ENCODE data around the gene LMOD1. TPM values are rescaled to one million over a fixed set of nuclear protein-coding genes. Genes with fewer than 3 reads are reported as not detected.
"Not testable (repeated sequence)": the region's sequence is repeated elsewhere in the genome, so short reads cannot be mapped to it uniquely, and the experiment has no call there.

Gene LMOD1
- polyA plus RNA-seq, 1 donor: 3.9 TPM

DNA sequence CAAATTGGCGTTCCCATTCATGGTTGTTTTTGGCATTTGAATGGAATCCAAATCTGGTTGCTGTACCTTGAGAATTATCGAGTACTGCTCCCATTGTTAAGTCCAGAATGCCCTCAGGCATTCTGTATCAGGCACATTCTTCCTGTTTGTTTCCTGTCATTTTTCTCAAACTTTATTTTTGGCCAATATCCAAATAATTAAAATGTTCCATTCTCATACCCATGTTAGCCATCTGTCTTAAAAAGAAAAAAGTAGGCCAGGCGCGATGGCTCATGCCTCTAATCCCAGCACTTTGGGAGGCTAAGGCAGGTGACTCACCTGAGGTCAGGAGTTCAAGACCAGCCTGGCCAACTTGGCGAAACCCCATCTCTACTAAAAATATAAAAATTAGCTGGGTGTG, 86.9 kb downstream of the LMOD1 start:
- DNase-seq: no peak

DNA sequence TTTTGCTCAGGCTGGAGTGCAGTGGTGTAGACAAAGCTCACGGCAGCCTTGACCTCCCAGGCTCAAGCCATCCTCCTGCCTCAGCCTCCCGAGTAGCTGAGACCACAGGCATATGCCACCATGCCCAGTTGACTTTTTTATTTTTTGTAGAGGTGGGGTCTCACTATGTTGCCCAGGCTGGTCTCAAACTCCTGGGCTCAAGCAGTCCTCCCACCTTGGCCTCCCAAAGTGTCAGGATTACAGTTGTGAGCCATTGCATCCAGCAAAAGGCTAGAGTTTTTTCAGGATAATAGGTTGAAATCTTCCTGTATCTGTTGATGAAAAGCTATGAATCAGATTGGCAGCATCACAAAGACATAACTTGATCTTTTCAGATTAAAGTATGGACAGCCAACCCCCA, 89.6 kb downstream of the LMOD1 start:
- DNase-seq: not testable (repeated sequence)

DNA sequence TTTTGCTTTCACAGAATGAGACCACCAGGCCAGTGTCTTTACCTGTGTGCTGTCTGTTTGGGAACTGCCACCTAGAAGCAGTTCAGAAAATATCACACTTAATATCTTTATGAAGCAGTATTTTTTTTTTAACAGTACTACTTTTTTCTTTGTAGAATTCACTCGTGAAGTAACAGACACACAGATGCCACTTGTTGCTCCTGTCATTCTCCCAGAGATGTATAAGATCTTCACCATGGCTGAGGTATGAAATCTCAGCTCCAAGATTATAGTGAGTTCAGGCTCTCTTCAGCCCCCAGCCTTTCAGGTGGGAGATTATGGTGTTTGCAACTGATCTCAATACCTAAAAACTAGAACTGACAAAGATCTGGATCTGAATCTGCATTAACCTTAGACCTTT, 94.4 kb downstream of the LMOD1 start:
- DNase-seq: no peak

DNA sequence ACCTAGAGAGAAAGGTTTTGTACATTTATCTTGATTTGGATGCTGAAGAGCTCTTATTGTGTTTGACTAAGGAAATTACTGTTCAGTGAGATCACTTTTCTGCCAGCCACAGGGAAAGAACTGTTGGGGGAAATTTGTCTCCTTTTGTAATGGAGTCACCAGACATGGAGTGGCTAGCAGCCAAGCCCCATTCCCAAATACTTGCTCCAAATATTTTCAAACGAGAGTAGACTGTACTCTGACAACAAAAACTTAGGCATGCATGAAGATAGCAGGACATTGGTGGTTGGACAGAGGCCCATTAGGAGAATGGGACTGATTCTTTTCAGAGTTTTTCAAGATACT, 96.3 kb downstream of the LMOD1 start:
- no peak for DNase-seq

DNA sequence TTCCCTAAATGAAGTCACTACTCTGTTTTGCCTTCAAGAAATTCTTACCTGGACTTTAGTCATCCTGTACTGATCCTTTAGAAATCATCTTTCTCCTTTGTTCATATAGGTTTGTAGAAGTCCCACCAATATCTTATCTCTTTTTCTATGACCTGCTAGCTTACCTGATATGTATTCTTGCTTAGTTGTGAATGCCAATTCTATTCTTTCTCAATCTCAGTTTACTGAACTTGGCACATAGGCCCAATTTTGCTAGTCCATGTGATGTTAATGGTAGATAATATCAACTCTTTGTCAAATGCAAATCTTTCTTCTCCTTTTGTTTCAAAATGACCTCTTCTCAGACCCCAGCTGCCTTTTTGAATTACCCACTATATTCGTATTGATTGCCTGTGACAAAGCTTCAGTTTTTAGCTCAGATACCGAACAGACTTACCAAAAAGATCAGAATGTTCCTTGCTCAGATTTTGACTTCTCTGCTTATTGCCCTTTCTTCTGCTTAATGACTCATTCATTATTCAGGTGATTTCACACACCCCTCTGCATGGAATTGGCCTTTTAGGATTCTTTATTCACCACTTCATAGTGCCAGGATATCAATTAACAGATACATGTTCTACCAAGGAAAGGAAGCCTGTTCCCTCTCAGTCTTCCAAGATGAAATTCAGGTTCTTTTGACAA, 96.8 kb downstream of the LMOD1 start:
- DNase-seq: no peak

DNA sequence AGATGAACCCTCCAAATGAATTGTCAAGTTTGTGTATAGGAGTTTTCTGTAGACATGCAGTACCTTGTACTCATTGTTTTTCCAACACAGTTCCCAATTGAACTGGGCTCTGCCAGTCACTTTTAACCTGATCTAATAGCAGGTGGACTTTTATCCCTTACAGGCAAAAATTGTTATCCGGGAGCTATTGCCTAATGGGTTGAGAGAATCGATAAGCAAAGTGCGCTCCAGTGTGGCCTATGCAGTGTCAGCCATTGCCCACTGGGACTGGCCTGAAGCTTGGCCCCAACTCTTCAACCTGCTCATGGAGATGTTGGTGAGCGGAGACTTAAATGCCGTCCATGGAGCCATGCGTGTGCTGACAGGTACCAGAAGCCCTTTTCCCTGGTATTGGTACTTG, 98.1 kb downstream of the LMOD1 start:
- no peak for DNase-seq

- no peak for DNase-seq
These were observed 99.2 kb downstream of the LMOD1 start for GRCh38 chr1:201847150-201847549.

Other genes with a start within 250 kb of the LMOD1 start
- 90.2 TPM for gene IPO9, start 117.4 kb downstream of the LMOD1 start, polyA plus RNA-seq (ENCODE audit: insufficient read length)
- gene SHISA4, start 57.6 kb downstream of the LMOD1 start, polyA plus RNA-seq (ENCODE audit: insufficient read length): 11.8 TPM
- 73.1 TPM for gene TIMM17A, start 9.0 kb upstream of the LMOD1 start, polyA plus RNA-seq (ENCODE audit: insufficient read length)
- 74.5 TPM for gene RNPEP, start 36.1 kb upstream of the LMOD1 start, polyA plus RNA-seq (ENCODE audit: insufficient read length)
- 60.0 TPM for gene ELF3, start 64.0 kb upstream of the LMOD1 start, polyA plus RNA-seq (ENCODE audit: insufficient read length)
- 0.12 TPM for gene GPR37L1, start 176.4 kb upstream of the LMOD1 start, polyA plus RNA-seq (ENCODE audit: insufficient read length)
- gene ARL8A, start 198.2 kb upstream of the LMOD1 start, polyA plus RNA-seq (ENCODE audit: insufficient read length): 38.9 TPM
- gene PTPN7, start 214.1 kb upstream of the LMOD1 start, polyA plus RNA-seq (ENCODE audit: insufficient read length): 1.3 TPM
- gene LGR6, start 247.3 kb upstream of the LMOD1 start, polyA plus RNA-seq (ENCODE audit: insufficient read length): 0.90 TPM